HG03064 (cell line): Measurements from ENCODE around the gene FBXL7.

Source experiments
- ATAC-seq: cut with Tn5 transposase; IDR thresholded peaks from one replicate; pipeline ENCODE4 v1.9.1; 2021; ENCODE audit warnings: low read depth; ENCODE audit not compliant: unreplicated experiment

Gene FBXL7

DNA sequence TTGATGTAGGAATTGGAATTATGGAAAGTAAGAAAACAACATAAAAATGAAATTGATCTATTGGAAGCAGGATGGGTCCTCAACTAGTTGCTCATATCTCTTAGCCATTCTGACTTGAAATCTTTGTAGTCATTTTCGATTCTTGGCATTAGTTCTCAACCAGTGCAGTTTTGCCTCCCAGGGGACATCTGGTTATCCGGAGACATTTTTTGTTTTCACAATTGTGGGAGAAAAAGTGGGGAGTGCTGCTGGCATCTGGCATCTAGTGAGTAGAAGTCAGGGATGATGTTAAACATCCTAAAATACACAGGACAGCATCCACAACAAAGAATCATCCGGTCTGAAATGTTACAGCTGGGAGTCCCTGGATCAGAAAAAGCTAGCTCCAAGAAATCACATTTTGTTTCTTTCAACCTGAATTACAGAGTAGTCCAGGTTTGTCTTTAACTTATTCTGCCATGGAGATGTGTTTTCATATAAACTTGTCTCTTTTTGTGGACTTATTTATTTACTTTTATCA, 74.9 kb downstream of the FBXL7 start:
- no peak for ATAC-seq

DNA sequence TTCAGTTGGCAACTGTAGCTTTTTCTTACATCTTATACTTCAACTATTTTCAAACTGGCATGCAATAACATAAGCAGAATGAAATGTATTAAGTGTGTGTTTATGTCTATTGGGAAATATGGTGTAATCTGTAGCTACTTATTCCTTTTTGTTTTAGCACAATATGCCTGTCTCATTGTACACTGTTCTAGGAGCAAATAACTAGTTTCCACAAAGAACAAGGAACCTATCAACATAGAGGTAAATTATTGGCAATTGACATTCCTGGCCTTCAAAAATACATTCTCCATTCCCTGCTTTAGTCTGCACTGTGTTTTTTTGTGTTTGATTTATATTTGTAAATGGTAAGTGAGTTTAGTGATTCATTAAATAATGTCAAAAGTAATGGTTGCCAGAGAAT, 75.7 kb downstream of the FBXL7 start:
- ATAC-seq, result no peak

DNA sequence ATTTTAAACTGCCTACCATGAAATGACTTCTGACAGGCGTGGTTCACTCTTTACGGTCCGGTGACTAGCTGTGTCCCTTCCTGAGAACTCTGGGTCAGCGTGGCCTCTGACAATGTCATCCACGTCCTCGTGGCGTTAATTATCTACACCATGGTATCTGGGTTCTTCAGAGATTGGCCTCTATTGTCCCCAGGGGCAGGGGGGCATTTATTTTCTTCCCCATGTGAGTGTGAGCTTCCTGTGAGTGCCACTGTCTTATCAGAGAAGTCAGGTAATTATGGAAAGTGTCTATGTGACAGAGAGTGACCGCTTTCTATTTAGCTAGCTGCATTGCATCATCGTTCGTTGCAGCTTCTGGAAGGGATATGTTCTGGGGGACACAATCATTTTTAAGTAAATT, 77.2 kb downstream of the FBXL7 start:
- ATAC-seq, result no peak

DNA sequence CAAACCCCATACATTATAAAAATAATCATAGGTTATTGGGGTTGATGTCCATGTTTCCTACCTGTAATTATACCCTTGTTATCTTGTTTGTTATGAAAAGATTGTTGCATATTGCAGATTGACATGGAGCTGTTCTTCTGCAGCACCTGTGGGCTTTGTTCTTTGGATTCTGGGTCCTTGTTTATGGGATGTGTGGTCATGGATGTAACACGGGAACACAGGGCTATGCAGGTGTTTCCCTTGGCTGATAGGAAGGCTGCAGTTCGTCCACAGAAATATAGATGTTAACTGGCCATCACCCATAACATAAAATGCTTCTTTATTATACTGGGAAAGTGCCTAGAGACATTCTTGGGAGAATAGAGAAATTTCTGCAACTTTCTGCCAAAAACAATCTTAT, 77.9 kb downstream of the FBXL7 start:
- ATAC-seq, result no peak

DNA sequence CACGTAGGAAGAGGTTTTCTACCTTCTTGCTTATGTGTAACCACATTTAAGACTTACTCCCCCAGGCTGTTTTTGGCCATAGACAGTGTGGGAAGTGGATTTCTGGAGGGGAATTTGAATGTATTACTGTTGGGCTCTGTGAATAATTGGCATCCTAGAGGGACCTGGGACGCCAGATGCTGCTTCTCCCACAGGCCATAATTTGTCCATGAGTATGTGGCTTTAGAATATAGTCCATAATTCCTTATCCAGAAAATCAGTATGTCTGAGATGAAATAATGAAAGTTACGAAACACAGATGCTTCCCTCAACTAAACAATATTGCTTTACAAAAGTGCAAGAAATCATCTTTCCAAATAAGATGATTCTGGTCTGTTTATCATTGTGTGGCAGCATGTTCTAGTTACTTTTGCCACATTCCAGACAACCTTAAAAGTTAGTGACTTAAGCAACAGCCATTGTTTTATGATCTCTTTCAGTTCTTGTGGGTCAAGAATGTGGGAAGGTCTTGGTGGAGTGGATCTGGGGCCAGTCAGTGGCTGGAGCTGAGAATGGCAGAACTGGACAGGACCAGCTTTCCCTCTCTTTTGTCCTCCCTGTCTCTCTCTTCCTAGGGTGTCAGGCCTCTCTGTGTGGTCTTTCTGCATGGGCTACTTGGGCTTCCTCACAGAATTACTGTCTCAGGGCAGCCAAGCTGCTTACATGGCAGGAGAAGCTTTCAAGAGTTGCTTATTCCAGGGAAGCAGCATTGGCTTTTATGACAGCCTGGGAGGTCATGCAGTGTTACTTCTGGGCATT, 79.4 kb downstream of the FBXL7 start:
- ATAC-seq, result no peak

DNA sequence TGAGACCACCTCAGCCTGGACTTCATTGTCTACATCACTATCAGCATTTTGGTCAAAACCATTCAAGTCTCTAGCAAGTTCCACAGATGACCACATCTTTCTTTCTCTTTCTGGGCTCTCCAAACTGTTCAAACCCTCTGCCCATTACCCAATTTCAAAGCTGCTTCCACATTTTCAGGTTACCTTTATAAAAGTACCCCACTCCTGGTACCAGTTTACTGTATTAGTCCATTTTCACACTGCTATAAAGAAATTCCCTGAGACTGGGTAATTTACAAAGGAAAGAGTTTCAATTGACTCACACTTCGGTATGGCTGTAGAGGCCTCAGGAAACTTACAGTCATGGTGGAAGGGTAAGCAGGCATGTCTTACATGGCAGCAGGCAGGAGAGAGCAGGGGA, 84.5 kb downstream of the FBXL7 start:
- ATAC-seq, result no peak

DNA sequence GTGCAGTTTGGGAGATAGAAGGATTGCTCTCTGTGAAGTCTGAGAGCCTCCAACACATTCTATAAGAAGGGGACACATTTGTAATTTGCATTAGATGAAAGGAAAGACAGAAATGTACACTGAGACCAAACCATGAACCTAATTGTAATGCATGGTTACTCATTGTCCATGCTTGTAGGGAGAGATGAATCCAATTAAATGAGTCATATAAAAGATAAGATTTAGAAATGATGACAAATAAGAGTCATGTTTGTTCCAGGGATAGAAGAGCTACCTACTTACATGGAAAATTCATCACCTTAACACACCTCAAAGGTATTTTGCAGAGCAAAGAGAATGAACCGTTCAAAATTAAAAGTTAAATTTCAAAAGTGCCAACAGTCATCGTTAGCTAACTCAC, 85.1 kb downstream of the FBXL7 start:
- no peak for ATAC-seq

DNA sequence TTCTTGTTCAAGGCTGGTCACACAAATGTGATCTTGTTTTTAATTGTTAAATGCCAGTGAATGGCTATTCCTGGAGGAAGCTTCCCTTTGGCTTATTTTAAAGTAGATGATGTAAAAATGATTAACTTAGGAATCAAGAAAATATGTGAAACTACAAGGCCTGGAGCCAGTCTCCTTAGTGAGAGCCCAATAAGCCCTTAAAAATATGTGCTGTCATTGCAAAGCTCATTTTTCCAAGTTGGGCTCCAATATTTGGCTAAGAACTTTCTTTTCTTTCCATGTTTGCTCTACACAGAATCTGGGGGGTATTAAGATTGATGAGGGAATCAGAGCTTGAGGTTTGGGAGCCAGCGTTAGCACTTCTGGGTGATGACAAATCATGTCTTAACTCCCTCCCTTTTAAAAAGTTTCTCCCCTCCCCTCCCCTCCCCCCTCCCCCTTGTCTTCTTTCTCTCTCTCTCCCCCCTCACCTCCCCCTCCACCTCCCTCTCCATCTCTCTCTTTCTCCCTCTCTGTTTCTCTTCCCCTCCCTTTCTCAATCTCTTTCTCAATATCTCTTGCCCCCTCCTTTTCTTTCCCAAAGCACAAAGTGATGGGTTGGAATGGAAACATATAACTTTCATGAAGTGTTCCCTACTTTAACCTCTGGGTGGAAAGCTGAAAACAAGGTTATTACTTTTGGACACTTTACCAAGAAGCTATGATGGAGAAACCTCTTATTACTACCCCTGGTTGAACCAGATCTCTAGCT, 86.0 kb downstream of the FBXL7 start:
- no peak for ATAC-seq

DNA sequence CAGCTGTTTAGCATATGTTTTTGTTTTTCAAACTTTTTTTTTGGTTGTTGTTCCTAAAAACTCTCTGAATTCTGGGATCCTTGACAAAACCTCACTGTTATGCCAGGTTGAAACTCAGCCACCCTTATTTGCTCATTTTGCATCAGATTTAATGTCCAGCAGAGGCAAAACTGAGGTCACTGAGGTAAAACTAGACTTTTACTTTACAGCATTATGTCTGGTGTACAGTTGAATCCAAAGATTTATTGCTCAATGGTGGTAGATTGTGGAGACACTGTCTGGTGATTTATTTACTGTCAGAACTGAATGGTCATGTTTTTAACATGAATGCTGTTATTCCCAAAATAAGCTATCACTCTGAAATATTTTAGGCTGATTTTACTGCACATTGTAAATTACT, 87.9 kb downstream of the FBXL7 start:
- no peak for ATAC-seq

DNA sequence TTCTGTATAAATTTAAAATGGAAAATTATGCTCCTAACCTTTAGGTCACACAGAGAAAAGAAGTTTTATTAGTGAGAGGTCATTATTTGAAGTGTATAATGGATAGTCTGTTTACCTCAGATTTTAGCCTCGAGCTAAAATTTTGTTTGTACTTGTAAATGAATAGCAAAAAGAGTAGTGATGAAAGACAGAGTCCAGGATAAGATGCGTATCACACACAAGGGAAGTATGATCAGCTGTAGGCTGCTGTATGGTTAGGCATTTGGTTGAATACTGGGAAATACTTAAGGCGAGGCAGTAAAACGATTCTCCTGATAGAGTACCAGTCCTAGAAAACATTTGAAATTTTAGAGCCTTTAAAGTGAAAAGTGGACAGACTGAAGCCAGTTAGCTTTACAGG, 92.7 kb downstream of the FBXL7 start:
- no peak for ATAC-seq

DNA sequence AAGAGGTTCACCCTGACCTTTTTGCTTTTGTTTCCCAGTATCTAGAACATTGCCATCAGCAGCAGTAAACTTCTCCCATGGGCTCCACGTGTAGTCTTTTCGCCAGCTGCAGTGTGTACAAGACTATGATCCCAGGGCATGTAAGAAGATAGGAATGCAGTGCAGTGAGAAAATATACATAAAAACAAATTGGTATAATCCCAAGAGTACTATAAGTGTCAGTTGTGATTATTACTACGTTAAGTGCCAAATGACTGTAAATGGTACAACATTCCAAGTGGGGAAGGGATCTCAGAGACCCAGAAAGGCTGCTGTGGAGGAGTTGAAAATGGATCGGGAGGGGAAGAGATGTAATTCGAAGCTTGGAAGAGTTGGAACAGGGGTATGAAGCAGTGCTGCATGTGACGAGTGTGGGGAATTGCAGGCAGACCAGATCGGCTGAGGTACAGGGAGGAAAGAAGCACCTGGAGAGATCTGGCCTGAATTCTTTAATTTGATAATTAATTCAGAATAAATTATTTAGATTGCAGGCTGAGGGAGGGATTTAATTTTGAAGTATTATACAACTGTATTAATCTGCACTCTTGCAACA, 95.1 kb downstream of the FBXL7 start:
- ATAC-seq, result no peak

DNA sequence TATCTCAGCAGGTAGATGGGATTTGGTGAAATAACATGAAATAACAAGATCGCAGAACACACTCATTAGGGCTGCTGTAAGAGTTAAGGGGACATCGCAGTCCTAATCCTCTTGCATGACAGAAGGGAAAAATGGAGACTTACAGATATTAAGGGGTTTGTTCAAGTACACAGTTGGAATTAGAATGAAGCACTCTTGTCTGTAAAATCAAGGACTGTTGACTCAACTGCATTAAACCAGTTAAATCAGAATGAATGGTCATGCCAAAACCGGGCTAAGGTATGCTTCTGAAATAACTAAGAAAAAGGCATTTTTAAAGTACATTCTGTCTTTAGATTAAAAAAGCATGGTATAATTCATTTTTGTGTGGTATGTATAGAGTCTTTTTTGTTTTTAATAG, 95.9 kb downstream of the FBXL7 start:
- ATAC-seq, result no peak

DNA sequence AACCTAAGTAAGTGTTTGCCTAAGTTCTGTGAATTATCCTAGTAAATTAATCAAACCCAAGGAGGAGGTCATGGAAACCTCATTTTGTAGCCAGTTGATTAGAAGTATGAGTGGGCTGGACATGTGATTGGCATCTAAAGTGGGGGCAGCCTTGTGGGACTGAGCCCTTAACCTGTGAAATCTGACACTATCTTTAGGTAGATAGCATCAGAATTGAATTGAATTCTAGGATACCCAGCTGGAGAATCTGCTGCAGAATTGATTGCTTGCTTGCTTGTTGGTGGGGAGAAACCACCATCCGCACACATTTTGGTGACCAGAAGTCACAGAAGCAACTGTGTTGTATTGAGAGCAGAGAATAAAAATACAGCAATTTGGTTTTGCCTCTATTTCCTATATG, 97.0 kb downstream of the FBXL7 start:
- ATAC-seq, result no peak

DNA sequence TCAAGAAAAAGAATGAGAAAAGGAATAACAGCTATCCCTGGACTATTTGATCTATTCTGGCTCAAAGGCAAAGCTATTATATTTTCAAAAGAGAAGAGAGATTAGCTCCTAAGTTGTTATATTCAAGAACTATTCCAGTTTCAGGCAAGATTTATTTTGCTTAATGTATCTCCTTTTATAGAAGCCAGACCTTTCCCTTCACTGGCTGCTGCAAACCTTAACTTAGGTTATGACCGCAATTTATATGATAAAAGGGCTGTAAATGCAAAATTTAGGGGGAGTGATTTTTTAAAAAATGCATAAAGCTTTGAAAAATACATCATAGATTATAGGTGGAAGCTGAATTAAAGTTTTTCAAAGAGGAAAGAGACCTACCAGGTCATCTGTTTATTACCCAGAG, 97.8 kb downstream of the FBXL7 start:
- no peak for ATAC-seq

DNA sequence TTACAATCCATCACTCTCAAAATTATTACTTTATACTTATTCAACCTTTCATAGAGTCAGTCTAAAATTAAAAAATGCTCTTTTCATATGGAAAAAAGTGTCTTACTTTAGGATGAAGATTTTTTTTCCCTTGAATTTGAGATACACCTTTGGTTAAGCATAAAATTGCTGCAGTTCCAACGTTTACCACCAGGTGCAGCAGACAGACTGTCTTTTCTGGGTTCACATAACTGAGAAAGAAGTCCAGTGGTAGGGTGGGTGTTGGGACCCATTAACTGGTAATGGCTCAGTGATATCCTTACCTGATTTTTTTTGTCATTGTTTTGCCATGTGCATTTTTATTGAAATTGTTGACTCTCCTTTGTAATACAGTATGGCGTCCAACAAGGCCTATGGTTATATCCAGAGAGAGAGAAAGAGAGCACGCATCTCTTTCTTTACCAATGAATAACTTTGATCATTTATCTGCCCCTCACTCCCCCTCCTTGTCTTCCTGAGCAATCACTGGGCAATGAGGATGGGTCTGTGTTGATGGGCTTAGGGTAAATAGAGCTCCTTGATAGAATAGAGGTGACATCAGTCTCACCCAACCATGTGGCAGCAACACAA, 98.4 kb downstream of the FBXL7 start:
- ATAC-seq, result no peak

DNA sequence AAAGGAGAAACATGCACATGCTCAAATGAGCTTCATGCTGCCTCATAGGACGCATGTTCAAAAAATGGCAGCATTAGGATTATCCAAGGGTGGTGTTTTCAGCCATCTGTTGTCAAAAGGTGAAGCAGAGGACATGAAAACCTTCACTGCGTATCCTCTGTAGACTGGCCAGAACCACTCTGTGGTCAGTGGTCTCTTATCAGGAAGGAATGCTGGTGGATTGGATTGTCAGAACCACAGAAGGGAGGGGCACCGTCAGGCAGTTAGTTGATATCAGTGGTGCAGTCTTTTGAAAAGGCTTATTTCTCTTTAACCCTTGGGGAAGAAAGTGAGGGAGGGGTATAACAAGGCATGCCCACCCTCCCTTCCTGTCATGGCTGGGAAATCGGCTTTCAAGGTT, 100.1 kb downstream of the FBXL7 start:
- no peak for ATAC-seq

DNA sequence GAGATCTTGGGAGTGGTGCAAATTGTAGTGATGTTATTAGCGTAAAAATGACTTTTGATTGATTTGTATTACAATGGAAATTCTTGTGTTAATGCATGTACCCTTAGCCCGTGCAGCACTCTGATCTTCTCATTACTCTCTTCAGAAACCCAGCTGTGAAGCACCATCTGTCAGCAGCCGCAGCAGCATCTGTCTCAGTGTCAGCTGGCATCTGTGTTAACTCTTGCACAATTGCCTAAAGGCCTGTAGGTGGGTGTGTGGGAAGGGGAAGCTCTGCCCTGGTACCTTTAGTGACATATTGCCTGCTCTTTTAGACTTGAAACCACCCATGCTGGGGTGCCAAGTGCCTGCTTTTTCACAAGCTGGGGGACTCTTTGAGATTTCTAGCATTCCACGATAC, 101.3 kb downstream of the FBXL7 start:
- no peak for ATAC-seq

DNA sequence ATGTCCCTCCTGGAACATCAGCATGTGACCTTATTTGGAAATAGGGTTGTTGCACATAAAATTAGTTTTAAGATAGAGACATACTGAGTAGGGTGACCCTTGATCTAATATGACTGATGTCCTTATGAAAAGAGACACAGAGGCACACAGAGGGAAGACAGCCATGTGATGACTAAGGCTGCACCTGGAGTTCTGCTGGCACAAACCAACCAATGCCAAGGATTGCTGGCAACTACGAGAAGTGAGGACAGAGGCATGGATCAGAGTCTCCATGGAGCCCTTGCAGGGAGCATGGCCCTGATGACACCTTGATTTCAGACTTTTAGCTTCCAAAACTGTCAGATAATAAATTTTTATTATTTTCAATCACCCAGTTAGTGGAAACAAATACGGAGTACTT, 101.9 kb downstream of the FBXL7 start:
- ATAC-seq, result no peak

DNA sequence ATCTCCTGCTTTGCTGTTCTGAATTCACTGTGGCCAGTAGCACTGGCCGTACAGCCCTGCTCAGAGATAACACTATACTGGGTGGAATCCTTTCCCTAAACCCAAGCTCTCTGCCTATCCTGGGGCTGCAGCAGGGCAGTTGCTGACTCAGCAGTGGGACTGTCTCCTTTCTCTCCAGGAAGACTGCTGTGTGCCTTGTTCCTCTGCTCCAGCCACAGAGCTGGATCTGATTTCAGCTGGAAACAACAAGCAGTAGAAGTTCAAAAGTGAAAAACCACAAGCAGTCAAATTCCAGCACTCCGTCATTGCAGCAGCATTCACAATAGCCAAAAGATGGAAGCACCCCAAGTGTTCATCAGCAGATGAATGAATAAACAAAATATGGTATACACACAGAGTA, 105.0 kb downstream of the FBXL7 start:
- no peak for ATAC-seq

DNA sequence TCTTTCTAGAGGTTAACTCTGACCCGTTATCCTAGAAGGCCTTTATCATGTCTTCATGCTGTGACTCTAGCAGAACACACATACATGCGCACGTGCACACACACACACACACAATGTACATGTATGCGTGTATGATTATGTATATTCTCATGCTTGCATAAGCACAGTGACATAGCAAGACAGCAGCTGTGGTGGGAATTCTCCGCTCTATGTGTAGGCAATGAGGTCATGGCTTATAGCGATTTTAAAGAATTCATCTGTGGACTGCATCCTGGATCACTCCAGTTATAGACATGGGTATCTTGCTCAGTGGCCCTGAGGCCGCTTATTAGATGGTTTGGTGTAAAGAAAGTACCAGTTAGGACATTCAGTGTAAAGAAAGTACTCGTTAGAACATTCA, 106.2 kb downstream of the FBXL7 start:
- no peak for ATAC-seq

DNA sequence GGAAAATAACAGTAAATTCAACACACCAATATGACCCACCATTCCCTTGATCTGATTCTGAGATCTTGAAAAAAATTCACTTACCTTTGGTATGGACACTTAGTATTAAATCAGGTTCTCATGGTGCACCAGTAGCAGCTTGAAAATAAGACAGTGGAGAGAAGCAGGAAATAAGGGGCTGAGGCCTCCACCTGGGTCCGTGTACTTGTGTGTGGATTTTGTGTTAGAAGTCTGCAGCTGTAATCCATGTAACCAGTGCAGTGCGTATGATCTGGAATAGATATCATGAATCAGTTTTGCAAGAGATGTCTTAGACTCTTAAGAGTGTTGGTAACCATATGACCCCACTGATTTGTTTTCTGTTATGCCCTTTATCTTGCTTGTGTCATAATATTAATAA, 107.1 kb downstream of the FBXL7 start:
- ATAC-seq, result no peak
